ENCODE results near the gene CSAD.

GRCh38 chr12:53133722-53134121, 47.0 kb downstream of the CSAD start:
- TF ChIP-seq REST (IDR thresholded peaks at IDR 0.05; ENCODE audit: insufficient read depth in 1 of 2, low read depth in 2 of 2, low read length in 2 of 2), result no peak
- no peak for TF ChIP-seq POLR2AphosphoS5 (IDR thresholded peaks at IDR 0.05; ENCODE audit: low read depth, low read length)

Measured in PFSK-1 (cell line).